Neural progenitor cell (in vitro differentiated cells): ENCODE data around the gene ITGA8.

ENCODE experiments used
- CTCF ChIP-seq: fragments of 200-600 bp; sonication (generic); IDR thresholded peaks from 2 replicates; pipeline ENCODE4 v1.5.1; 2017; ENCODE audit warnings: antibody characterized with exemption, mild to moderate bottlenecking
- EZH2 ChIP-seq: fragments of 200-600 bp; sonication (generic); IDR thresholded peaks from 2 replicates; pipeline ENCODE4 v1.6.1; 2017; ENCODE audit warnings: antibody characterized with exemption, mild to moderate bottlenecking, moderate library complexity

- TF ChIP-seq CTCF (no peak), EZH2 (no peak)
These were observed 9.3 kb downstream of the ITGA8 start for GRCh38 chr10:15710455-15710854.
